Progenitor cell of endocrine pancreas (in vitro differentiated cells): ENCODE data around the gene JSRP1. TPM values are rescaled to one million over a fixed set of nuclear protein-coding genes. Genes with fewer than 3 reads are reported as not detected.
A peak's percentile ranks its signal among the peaks of the same experiment; 100 is the strongest.

Experiments used
- DNase-seq: peaks from one replicate; pipeline ENCODE4 v3.0.0; 2021; ENCODE audit warnings: low spot score; ENCODE audit not compliant: unreplicated experiment
- H3K27ac Mint-ChIP-seq: 2 replicates; pipeline ENCODE4 v1.8.0; 2021; ENCODE audit warnings: mild to moderate bottlenecking, moderate library complexity, mixed read lengths
- H3K27me3 Mint-ChIP-seq: 2 replicates; pipeline ENCODE4 v1.8.0; 2021; ENCODE audit warnings: mixed read lengths
- H3K36me3 Mint-ChIP-seq: 2 replicates; pipeline ENCODE4 v1.8.0; 2022; ENCODE audit warnings: mixed read lengths; ENCODE audit not compliant: insufficient read depth
- H3K4me1 Mint-ChIP-seq: 2 replicates; pipeline ENCODE4 v1.8.0; 2021; ENCODE audit warnings: low read depth, mixed read lengths
- H3K4me3 Mint-ChIP-seq: 2 replicates; pipeline ENCODE4 v1.8.0; 2021; ENCODE audit warnings: low read depth, mild to moderate bottlenecking, moderate library complexity, mixed read lengths
- H3K9me3 Mint-ChIP-seq: 2 replicates; pipeline ENCODE4 v1.8.0; 2021; ENCODE audit warnings: low read depth, mixed read lengths
- CTCF ChIP-seq: fragments of 200-600 bp; sonication (generic); IDR thresholded peaks from one replicate; pipeline ENCODE4 v1.5.0; 2021; ENCODE audit warnings: antibody characterized with exemption, mild to moderate bottlenecking; ENCODE audit not compliant: unreplicated experiment
- total RNA-seq: library from RNA; stranded (reverse); gene quantifications from 2 replicates; pipeline ENCODE4 v1.2.1, GENCODE V29; 2021

Gene JSRP1
- total RNA-seq, 1 donor from 2014 or later, result 1.6 TPM

- no peak overlapping the region for H3K4me3 Mint-ChIP-seq
- H3K9me3 Mint-ChIP-seq, result no peaks in the 10 kb centered on the region
- peaks cover 70% of the 10 kb centered on the region for H3K27me3 Mint-ChIP-seq
- no peak for DNase-seq
- H3K4me1 Mint-ChIP-seq, result peaks cover 3% of the 10 kb centered on the region
- TF ChIP-seq CTCF, result no peak
- H3K36me3 Mint-ChIP-seq, result no peaks in the 10 kb centered on the region
- H3K27ac Mint-ChIP-seq, result no peak overlapping the region
These were observed 33.7 kb upstream of the JSRP1 start for GRCh38 chr19:2289714-2290435.

- Mint-ChIP-seq H3K27ac (peak overlapping the region; percentile 15), H3K9me3 (no peaks in the 10 kb centered on the region), H3K4me3 (no peak overlapping the region), H3K4me1 (peaks cover 3% of the 10 kb centered on the region), H3K27me3 (peaks cover 65% of the 10 kb centered on the region), H3K36me3 (no peaks in the 10 kb centered on the region)
- no peak for TF ChIP-seq CTCF
- DNase-seq, result no peak
These were observed 32.8 kb upstream of the JSRP1 start for GRCh38 chr19:2288818-2289713.

GRCh38 chr19:2288338-2288817, 32.2 kb upstream of the JSRP1 start:
- no peak overlapping the region for H3K27ac Mint-ChIP-seq
- no peak overlapping the region for H3K4me3 Mint-ChIP-seq
- H3K4me1 Mint-ChIP-seq, result peaks cover 3% of the 10 kb centered on the region
- no peak for TF ChIP-seq CTCF
- no peaks in the 10 kb centered on the region for H3K9me3 Mint-ChIP-seq
- peaks cover 58% of the 10 kb centered on the region for H3K27me3 Mint-ChIP-seq
- DNase-seq, result no peak
- H3K36me3 Mint-ChIP-seq, result no peaks in the 10 kb centered on the region

GRCh38 chr19:2287585-2288337, 31.5 kb upstream of the JSRP1 start:
- TF ChIP-seq CTCF, result no peak
- Mint-ChIP-seq H3K27ac (no peak overlapping the region), H3K36me3 (no peaks in the 10 kb centered on the region), H3K4me1 (peaks cover 3% of the 10 kb centered on the region), H3K27me3 (peaks cover 58% of the 10 kb centered on the region), H3K4me3 (no peak overlapping the region), H3K9me3 (no peaks in the 10 kb centered on the region)
- no peak for DNase-seq
